PC-3 (cell line): ENCODE measurements around the gene CHAC1.

ENCODE experiments used
- CTCF ChIP-seq: fragments of 300-600 bp; sonication (generic); conservative IDR thresholded peaks from 2 replicates; pipeline ENCODE4 v1.5.1; 2017; ENCODE audit warnings: antibody characterized with exemption, low read depth, mild to moderate bottlenecking, low read length
- EZH2 ChIP-seq: fragments of 300-600 bp; sonication (generic); IDR thresholded peaks from one replicate; pipeline ENCODE4 v1.6.1; 2017; ENCODE audit warnings: antibody characterized with exemption, mild to moderate bottlenecking, low read length; ENCODE audit not compliant: unreplicated experiment
- EZH2phosphoT487 ChIP-seq: fragments of 300-600 bp; sonication (generic); IDR thresholded peaks from 2 replicates; pipeline ENCODE4 v1.6.1; 2018; ENCODE audit warnings: mild to moderate bottlenecking, antibody characterized with exemption, low read length, borderline replicate concordance

DNA sequence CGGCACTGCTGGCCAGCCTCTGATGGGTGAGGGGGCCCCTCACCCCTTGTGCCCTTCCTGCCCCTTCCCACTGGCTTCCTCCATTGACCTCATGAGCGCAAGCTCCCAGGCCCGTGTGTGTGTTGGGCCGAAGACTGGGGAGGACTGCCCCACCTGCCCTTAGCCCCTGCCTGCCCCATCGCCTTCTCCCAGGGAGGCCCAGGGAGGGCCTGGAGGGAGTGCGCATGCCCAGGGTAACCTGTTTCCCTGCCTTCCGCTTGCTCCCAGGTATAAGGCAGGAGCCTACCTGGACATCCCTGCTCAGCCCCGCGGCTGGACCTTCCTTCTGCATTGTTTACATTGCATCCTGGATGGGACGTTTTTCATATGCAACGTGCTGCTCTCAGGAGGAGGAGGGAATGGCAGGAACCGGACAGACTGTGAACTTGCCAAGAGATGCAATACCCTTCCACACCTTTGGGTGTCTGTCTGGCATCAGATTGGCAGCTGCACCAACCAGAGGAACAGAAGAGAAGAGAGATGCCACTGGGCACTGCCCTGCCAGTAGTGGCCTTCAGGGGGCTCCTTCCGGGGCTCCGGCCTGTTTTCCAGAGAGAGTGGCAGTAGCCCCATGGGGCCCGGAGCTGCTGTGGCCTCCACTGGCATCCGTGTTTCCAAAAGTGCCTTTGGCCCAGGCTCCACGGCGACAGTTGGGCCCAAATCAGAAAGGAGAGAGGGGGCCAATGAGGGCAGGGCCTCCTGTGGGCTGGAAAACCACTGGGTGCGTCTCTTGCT lies 15.3 kb upstream of the CHAC1 start:
- TF ChIP-seq CTCF (peak; percentile 76), EZH2 (no peak), EZH2phosphoT487 (no peak)
